COLO829 (cell line): ENCODE data around the gene ARL4C.
"Not testable (repeated sequence)": the region's sequence is repeated elsewhere in the genome, so short reads cannot be mapped to it uniquely, and the experiment has no call there.

ENCODE experiments used
- DNase-seq: peaks from one replicate; pipeline ENCODE4 v3.0.0; 2012; ENCODE audit warnings: low spot score

The ARL4C gene

DNA sequence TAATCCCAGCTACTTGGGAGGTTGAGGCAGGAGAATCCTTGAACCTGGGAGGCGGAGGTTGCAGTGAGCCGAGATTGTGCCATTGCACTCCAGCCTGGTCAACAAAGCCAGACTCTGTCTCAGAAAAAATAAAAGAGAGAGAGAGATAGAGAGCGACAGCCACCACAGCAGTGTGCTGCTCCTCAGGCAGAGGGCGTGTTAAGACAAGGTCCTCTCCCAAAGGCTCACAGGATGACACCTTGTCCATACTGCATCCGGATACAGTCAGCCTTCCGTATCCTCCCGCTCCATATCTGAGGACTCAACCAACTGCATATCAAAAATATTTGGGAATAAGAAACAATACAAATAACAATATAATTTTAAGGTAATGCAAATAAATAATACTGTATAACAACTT lies 20.1 kb downstream of the ARL4C start:
- no peak for DNase-seq

DNA sequence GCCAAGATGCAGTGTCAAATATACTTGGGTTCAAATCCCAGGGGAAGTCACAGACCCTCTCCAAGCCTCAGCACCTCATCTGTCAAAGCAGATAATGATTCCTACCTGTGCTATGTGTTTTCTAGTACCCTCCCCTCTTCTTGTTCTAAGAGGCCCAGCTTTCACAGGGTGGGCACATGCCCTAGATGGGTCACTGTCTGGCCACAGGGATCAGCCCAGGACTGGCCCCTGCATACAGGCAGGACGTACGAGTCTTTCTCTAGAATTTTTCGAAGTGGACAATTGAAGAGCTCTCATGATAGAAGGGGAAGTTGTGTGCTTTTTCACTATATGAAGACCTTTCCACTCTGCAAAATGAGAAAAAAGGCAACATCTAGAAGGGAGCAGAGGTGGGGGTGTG lies 22.2 kb downstream of the ARL4C start:
- DNase-seq: no peak

DNA sequence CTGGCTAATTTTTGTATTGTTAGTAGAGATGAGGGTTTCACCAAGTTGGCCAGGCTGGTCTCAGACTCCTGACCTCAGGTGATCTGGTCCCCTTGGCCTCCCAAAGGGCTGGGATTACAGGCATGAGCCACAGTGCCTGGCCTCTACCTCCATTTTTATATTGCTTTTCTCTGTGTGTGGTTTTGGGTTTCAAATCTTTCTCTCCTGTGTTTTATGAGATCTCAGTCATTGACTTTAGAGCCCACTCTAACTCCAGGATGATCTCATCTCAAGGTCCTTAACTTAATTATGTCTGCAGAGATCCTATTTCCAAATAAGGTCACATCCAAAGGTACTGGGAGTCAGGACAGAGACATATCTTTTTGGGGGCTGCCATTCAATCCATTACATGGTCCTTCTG lies 24.7 kb downstream of the ARL4C start:
- DNase-seq: no peak

DNA sequence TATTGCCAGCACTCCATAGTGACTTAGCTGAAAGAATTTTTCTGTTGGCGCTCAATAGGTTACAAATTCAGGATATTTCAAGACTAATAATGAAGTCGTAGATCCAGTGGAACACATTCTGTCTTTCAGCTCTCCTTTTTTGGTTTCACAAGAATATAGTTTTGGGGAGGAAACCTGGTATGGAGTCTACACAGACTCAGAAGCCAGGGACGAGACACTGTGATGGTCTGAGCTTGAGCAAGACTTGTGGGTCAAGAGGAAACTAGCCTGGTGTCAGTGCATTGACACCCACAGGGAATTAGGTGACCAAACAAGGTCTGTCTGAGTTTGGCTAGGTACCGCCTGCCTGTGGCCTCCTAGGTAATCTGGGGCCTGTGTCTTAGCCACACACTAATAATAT lies 26.9 kb downstream of the ARL4C start:
- no peak for DNase-seq

DNA sequence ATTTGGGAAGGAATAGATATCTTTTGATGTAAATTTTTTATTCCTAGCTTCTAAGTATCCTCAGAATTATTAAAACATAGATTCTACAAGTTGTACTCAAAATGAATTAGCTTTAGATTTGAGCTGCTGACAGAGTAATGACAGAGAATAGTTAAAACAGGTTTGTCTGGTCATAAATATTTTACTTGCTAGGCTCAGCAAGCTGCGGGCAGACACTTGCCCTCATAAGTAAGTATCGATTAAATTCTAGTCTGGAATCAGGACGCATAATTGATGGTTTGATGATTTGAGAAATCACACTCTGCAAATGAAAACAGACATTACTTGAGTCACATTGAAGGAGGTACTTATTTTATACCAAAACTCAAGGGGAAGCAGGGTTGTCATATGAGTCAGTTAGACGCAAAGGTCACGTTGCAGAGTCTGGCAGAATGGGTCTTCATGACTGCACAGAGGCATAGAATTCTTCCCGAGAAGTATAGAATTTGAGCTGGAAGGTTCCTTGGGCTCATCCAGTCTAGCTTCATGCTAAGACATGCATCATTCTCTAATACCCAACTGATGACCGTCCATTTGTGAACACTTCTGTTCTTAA lies 27.5 kb downstream of the ARL4C start:
- no peak for DNase-seq

DNA sequence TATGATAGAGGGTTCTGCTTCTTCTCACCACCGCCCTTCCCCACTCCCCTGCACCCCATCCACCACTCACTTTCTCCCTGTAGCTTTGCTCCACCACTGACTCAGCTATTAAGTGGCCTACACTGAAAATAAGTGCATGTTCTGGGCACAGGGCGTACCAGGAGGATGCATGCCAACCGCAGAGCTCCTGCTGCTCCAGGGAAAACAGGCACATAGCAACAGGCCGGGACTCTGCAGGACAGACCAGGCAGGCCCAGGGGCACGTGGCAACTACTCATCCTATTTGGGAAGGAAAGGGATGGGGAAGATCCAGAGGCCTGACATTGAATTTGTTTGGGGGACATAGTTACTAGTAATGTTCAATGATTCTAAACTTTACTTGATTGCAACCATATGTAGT lies 28.4 kb downstream of the ARL4C start:
- no peak for DNase-seq

DNA sequence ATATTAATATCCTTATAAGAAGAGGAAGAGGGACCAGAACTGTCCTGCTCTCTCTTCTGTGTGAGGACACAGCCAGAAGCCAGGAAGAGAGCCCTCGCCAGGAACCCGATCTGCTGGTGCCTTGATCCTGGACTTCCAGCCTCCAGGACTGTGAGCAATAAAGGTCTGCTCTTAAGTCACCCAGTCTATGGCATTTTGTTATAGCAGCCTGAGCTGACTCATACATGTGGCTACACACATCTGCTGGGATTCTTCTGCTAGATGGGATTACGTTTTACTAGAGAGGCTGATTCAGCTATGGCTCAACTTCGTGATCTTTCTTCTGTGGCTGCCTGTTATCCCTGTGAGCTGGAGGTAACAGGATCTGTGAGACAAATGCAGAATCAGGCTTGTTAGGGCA lies 29.6 kb downstream of the ARL4C start:
- DNase-seq: no peak

DNA sequence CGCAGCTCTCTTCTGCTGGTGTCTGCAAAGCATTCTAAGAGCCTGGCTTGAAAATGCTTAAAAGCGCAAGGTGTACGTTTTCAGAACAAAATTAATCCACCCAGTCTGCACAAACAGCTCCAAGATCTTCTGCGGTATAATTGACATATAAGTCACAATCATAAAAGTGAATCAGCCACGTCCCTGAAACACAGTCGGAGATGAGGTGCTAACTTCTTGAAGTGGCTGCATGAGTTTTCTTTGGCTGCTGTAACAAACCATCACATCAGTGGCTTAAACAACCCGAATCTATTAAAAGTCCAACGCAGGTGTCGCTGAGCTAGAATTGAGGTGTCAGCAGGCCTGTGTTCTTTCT lies 32.6 kb downstream of the ARL4C start:
- DNase-seq: no peak

DNA sequence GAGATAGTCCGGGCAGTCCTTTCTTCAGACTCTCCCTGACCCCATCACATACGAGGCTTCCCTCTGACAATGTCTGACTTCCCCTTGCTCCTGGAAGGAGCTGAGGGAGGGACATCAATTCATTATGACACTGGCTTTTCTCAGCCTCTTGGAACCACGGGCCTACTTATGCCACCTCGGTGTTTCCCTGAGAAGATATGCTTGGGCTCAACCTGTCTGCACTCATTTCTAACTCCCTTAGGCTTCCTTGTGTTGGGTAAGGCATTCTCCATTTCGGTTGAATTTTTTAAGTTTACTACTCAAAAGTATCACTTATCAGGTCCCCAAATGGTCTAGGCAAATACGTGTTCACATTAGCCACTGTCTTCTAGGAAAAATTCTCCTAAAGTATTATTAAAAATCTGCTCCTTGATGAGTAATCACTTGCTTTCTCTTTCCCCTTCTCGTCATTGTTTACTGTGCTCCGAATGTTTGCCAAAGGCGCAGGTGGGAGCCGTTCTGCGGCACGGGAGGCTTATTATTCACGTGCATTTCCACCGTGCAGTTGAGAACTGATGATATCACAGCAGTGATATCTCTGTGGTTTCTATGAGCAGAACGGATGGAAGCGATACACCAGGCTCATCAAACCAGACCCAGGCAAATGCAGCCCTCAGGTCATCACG lies 33.1 kb downstream of the ARL4C start:
- DNase-seq: no peak

DNA sequence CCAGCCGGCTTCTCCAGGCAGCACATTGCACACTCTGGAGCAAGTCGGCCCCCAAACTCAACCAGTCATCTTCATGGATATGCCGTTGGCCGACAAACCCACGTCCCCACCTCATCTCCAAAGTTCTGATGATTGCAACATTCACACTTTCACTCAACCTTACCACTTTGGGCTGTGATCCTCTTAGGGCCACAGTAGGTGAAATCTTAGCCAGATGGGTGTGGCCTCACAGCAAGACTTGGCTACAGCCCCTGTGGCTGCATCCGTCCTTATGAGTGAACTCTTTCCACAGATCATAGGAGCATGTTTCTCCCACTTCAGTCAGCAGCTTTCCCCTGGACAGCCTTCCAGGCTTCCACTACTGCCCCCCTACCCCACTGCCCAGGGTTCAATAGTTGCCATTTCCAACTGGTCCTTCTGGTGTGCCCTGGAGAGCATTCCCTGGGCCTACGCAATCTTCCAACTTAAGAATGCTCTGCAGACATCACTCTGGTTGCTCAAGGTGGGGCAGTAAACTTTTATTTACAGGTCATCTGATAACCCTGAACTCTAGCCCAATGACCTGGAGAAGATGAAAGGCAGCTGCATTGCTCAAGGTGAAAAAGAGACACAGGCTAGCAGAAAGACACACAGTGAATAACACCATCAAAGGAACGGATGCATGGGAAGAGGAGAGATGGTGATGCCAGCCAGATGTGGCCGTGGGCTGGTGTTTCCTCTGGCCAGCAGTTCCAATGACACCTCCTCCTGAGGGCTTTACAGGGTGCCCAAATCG lies 34.5 kb downstream of the ARL4C start:
- no peak for DNase-seq

DNA sequence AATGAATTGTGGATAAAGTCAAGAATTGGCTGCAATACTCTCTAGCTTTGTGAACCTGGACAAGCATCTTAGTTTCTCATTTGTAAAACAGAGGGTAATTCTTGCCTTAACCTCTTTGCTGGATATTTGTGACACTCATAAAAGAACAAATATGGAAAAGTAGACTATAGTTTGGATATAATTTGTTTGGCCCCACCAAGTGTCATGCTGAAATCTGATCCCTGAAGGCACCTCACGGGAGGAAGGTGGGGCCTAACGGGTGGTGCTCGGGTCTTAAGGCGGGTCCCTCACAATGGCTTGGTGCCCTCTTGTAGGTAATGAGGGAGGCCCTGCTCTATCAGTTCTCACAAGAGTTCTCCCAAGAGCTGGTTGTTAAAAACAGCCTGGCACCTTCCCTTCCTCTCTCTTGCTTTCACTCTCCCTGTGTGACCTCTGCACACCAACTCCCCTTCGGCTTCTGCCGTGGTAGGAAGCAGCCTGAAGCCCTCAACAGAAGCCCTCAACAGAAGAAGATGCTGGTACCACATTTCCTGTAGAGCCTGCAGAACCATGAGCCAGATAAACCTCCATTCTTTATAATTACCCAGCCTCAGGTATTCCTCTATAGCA lies 37.4 kb downstream of the ARL4C start:
- DNase-seq: no peak

DNA sequence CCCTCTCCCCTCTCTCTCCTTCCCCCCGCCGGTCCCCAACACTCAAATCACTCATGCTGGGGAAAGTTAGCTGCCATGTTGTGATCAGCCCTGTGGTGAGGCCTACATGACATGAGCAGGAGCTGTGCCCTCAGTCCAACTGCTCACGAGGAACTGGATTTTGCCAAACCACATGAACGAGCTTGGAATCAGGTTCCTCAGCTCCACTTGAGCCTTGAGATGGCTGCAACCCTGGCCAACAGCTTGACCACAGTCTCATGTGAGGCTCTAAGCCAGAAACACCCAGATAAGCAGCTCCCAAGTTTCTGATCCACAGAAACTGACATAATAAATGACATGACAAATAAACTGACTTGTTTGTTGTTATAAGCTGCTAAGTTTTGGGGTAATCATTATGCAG lies 38.4 kb downstream of the ARL4C start:
- no peak for DNase-seq

DNA sequence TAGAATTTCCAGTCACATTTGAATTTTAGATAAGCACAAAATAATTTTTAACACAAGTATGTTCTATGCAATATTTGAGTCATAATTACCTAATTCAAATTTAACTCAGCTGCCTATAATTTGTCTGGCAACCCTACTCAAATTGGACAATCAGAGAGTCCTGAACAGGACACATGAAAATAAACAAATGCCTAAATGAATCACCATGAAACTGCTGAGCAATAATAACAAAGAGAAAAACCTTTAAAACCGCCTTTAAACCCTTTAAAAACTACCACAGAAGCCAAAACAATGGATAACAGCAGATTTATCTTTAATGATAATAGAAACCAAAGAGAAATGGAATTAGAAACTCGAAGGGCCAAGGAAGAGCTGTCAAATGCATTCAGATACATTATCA lies 39.5 kb downstream of the ARL4C start:
- no peak for DNase-seq

DNA sequence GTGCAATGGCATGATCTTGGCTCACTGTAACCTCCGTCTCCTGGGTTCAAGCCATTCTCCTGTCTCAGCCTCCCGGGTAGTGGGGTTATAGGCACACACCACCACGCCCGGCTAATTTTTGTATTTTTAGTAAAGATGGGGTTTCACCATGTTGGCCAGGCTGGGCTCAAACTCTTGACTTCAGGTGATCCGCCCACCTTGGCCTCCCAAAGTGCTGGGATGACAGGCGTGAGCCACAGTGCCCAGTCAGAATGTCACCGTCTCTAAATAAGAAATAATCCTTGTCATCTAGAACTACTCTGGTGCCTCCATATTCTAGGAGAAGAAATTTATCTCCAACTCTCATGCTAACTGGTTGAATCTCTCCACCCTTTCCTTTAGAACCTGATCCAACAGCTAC lies 41.6 kb downstream of the ARL4C start:
- DNase-seq: not testable (repeated sequence)

DNA sequence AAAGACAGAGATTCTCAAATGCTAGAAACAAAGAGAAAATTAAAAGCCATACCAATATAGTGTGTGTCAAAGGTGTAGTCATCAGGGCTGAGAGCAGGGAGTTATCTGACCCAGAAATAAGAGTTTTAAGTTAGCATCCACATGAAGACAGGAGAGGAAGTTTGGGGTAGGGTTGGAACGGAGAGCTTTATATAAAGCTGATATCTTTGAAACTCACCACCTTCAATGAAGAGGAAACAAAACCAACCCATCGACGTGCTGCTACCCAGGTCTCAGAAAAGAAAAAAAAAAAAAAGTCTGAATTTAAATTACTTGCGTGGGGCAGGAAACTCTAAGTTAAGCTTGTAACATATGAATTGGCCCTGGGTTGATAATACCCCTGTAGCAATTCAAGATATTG lies 42.4 kb downstream of the ARL4C start:
- DNase-seq: no peak

DNA sequence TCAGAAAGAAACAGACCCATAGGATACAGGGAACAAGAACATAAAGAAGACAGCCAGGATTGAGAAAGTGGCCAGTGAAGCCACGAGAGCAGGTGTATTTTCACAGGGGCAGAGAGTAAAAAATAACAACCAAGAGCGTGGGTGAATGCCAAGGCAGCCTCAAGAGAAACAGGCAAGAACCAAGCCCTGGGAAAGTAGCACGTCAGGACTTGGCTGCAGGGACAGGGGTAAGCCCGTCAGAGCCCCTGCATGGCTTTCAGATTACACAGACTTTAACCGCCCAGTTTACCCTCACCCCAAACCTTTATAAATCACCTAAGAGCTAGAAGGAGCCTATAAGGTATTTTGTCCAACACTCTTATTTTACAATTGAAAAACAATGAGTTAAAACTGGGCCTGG lies 43.7 kb downstream of the ARL4C start:
- no peak for DNase-seq

DNA sequence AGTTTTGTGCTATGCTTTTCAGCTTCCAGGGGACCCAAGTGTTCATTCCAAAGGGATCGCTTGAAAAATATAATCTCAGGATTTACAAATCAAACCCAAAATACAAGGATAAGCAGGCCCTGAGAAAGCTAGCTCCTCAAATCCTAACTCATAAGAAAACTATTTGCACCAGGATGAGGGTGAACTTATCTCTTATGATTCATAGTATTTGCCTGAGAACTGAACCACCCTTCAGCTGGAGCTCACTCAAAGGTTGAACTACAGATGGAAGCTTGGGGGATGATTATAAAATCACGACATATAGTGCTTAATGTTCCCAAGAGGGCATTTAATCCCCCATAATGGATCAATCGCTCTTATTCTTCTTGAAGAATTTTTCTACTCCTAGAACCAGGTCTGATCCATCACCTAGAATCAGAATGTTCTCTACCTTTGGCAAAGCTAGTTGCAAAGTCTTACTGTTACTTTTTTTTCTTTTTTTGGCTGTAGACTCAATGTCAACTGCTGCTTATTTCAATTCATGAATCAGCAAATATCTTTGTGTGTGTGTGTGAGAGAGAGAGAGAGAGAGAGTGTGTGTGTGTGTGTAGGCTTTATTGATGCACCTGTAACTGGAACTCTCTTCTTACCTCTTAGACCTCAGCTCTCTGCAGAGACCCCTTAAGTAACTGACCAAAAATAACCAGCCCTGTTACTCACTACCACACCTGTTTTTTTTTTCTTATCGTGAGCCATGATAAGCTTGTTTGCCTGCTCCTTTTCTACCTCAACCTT lies 44.8 kb downstream of the ARL4C start:
- DNase-seq: no peak

DNA sequence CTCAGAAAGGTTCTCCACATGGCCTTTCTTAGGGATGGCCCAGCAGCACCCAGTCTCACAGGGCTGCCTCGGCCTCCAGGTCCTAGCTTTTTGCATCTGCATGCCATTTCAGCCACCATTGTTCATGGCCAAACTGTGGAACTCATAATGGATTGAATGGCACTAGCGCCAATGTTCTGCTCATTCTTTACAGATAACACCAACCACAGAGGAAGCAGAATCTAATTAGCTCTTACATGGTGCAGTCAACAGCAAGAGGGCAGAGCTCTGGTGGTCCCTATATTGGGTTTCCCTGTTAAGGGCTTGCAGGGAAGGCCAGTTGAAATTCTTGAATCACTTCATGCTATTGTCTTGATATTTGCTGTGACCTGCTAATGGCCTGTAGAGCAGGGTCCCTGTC lies 45.6 kb downstream of the ARL4C start:
- no peak for DNase-seq

DNA sequence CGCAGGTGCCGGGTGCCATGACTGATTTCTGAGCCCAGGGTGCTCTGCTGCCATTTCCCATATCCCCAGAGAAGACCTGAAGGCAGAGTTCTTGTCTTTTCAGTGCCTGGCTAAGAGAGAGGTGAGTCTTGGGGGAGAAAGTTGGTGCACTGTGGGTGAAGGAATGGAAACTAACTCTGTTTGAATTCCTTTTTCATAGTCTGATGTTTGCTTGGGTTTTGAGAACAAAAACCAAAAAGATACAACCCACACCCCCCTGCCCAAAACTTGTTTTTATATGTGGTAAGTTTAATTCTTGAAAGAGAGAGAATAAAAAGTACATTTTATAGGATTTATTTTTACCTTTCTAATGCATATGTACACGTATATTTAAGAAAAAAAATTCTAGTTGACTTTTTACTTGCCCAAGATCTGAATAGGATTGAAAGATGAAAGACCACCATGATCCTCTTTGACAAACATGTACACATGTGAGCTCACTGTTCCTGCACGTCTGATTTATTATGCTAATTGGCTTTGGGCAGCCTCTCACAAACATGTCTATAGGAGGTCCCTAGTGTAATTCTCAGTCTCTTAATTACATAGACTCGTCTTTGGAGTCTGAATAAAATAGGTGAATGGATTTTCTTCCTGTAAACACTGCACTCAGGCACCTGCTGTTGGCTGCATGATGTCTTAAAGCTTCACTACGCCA lies 46.3 kb downstream of the ARL4C start:
- DNase-seq: no peak

DNA sequence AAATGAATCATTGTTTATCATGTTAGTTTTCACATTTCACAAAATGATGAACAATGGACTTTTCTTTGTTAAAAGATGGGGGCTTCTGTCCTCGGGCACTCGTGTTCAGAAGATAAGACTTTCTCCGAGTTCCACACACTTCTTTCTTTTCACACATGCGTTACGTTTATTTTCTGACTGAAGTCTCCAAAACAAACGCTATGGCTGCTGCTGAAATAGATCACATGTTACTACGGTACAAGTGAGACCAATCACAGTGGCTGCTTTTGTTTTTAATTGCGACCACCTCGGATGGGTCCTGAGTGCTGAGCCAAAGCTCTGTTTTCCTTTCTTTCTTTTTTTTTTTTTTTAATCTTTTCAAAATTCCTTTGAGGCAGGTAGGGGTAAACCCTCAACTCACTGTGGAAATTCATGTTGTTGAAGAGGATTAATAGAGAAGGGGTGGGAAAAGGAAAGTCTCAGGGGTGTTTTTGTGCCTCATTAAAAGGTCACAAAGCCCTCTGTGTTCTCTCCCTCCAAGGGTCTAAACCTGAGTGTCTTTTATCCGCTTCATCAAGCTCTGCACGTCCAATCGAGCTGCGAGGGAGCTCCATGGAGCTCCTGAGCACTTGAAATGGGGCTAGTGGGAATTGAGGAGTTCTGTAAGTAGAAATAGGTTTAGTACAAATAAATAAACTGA lies 48.2 kb downstream of the ARL4C start:
- peak; percentile 15 for DNase-seq

DNA sequence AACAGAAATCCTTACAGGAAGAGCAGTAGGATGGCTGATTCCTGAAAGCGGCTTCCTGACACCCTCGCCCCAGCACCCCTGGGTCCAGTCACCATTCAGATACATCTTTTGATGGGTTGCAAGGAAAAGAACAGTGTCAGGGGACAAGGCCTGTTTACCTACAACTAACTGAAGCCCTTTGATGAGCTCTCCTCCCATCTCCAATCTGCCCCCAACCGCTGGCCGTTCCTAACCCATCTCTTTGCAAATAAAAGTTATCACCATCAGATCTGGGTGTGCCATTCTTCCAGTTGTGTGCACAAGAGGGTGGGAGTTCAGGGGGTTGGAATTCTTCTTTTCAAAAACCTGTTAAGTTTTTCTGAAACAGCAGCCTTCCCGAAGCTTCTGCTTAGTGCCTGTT lies 48.9 kb downstream of the ARL4C start:
- DNase-seq: no peak
